GM18520 (cell line): ENCODE measurements around the gene STOM.
"Not testable (repeated sequence)": the region's sequence is repeated elsewhere in the genome, so short reads cannot be mapped to it uniquely, and the experiment has no call there.

Source experiments
- ATAC-seq: cut with Tn5 transposase; IDR thresholded peaks from one replicate; pipeline ENCODE4 v1.9.1; 2021; ENCODE audit not compliant: unreplicated experiment

STOM gene

GRCh38 chr9:121303456-121304451 is 66.3 kb downstream of the STOM start:
- ATAC-seq: no peak

DNA sequence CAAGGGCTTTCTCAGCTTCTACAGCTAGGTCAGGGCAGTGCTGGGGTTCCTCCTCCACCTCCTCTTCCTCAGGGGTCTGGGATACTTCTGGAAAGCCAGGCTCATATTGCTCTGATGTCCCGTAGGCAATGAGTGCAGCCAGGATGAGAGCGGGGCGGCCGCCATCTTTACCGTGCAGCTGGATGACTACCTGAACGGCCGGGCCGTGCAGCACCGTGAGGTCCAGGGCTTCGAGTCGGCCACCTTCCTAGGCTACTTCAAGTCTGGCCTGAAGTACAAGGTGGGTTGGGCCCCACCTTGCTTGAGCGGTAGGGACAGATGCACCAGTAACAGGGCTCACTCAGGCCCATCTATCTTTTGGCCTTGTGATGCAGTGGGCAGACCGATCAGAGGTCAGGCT is 67.3 kb downstream of the STOM start:
- no peak for ATAC-seq

- no peak for ATAC-seq
Observed at GRCh38 chr9:121302341-121302740, 67.7 kb downstream of the STOM start.

DNA sequence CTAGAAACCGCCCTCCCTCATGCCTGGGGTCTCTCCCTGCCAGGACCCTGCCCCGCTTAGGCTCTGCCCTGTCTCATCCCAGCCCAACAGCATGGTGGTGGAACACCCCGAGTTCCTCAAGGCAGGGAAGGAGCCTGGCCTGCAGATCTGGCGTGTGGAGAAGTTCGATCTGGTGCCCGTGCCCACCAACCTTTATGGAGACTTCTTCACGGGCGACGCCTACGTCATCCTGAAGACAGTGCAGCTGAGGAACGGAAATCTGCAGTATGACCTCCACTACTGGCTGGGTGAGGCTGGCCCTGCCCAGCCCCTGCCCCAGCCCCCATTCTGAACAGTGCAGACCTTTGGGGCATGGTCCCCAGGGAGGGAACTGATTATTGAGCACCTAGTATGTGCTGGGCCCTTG is 68.2 kb downstream of the STOM start:
- ATAC-seq: no peak

GRCh38 chr9:121300283-121301119 is 69.5 kb downstream of the STOM start:
- no peak for ATAC-seq

DNA sequence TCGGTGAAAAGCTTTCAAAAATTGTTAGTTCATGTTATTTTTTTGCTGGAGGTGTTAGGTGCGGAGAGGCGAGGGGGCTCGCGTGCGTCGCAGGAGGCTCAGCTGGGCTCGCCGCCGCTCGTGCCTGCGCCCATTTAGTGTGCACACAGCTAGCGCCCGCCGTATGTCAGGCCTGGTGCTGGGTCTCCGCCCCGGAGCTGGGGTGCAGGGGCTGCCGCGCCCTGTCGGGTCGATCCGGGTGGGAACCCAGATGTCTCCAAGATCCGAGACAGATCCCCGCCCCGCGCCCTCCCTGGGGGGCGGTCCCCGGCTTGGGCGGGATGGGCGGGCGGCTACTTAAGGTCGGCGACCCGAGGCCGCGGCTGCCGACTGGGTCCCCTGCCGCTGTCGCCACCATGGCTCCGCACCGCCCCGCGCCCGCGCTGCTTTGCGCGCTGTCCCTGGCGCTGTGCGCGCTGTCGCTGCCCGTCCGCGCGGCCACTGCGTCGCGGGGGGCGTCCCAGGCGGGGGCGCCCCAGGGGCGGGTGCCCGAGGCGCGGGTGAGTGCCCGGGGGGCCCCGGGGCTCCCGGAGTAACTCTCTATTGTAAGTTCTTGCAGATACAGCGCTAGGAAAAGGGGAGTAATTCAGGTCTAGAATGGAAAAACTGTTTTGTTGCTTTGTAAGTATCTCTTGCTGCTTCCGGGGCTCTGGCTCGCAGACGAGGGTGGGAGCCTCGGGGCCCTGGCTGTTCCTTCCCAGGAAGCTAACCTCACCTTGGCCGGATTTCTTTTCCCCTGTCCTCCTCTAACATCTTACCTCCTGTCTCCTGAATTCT is 70.4 kb downstream of the STOM start:
- no peak for ATAC-seq

DNA sequence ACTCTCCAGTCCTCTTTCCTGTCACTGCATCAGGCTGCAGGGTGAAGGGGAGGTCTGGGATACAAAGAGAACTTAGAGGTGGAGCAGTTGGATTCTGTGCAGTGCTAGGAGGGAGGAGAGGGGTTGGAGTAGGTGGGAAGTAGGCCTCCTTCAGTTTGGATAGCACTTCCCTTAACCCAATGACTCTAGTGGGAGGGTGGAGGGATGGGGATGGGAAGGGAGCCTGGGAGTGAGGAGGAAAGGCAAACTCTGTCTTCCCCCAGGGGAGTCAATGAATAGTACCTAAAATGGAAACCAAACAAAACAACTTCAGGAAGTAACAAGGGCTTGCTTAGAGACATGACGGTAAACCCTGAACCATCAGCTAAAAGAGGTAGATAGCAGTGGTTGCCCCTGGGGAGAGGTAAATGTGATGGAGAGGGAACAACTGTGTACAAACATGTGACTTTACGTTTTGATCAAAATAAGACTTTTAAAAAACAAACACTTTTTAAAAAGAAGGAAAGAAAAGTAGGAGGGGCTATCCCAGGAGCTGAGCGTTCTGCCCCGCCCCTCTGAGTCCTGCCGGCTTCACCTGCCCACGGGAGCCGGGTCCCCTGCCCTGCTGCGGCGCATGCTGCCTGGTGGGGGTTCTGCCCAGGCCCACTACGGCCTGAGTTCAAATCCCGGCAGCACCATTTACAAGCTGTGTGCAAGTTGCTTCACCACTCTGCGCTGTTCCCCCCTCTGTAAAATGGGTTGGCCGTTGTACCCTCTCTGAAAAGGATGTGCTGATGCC is 71.2 kb downstream of the STOM start:
- ATAC-seq: no peak

GRCh38 chr9:121298016-121298538 is 72.0 kb downstream of the STOM start:
- ATAC-seq: no peak

- no peak for ATAC-seq
Observed at GRCh38 chr9:121297389-121297788, 72.7 kb downstream of the STOM start.

DNA sequence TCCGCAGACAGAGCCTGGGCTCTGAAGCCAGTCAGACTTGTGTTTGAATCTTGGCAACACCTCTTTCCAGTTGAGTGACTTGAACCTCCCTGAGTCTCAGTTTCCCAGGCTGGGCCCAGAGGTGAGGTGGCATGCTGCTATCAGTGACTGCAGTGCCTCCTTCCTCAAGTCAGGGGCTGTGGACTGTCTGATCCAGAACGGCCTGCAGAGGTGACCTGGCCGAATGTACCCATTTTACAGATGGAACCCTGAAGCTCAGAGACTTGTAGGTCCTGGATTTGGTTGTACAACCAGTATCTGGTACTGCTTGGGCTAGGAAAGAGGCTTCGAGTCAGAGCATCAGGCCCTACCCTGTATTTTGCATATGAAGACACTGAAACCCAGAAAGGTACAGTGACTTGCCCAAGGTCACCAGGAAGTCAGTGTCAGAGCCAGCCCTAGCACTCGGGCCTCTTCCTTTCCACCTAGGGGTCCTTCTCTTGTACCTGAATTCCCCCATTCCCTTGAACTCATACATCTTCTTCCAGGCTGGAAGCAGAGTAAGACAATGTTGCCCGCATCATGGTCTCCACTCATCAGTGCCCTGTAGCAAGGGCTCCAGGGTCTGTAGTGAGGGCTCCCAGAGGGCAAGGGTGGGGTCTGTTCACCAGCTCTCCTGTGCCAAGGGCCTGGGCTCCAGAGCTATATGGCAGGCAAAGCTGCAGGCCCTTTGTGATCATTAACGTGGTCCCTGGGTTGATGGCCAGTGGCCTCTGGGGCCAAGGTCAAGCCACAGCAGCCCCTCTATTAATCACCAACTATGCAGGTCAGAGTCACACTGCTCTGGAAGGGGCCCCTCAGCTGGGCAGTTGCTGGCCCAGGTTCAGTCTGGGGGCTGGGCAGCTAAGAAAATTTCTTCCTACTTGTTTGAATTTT is 73.6 kb downstream of the STOM start:
- ATAC-seq: no peak

- ATAC-seq: no peak
Observed at GRCh38 chr9:121295662-121296191, 74.3 kb downstream of the STOM start.

- ATAC-seq: no peak
Observed at GRCh38 chr9:121294866-121295661, 75.0 kb downstream of the STOM start.

DNA sequence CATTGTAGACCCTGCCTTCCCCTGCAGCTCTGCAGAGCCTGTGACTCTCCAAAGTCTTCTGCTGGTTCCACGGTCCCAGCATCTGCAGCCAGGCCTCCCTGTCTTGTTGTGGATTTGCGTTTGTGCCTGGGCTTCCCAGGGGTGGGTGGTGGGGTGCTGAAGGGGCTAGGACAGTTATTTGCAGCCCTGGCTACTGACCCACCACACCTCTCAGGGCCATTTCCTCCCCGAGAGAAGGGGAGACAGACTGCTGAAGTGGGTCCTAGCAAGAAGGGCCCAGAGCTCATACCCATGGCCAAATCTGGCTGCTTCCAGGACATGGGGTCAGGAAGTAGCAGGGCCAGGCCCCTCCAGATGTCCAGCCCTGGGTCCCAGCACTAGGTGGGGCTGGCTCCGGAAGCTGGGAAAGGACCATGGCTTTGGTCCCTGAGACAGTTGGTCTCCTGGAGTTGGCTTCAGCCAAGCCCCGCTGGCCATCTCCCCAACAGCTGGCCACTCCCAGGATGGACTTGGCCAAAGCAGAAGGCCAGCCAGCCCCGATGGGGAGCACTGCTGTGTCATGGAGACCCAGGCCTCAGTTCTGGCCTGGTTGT is 75.8 kb downstream of the STOM start:
- ATAC-seq: no peak

GRCh38 chr9:121292801-121293241 is 77.2 kb downstream of the STOM start:
- no peak for ATAC-seq

DNA sequence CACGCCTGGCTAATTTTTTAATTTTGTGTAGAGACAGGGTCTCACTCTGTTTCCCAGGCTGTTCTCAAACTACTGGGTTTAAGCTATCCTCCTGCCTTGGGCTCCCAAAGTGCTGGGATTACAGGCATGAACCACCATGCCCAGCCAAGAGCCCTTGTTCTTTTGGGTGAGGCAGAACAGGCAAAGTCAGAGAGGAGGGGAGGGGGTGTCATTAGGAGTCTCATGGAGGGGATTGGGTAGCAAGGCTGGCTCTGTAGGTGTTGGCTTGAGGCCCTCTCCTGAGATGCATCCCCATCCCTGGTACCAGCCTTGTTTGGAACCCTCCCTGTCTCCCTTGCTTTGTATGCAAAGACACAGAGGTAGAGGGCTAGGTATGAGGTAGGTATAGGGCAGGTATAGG is 78.0 kb downstream of the STOM start:
- ATAC-seq: no peak

- not testable (repeated sequence) for ATAC-seq
Observed at GRCh38 chr9:121291536-121291935, 78.5 kb downstream of the STOM start.

- no peak for ATAC-seq
Observed at GRCh38 chr9:121289772-121290370, 80.2 kb downstream of the STOM start.
